GM18505 (cell line): ENCODE measurements around the gene RAPGEF4.

Experiments used
- ATAC-seq: cut with Tn5 transposase; IDR thresholded peaks from one replicate; pipeline ENCODE4 v1.9.1; 2021; ENCODE audit not compliant: unreplicated experiment
- POLR2A ChIP-seq: IDR thresholded peaks from 4 replicates; pipeline ENCODE4 v1.6.1; 2011; ENCODE audit warnings: borderline replicate concordance; ENCODE audit not compliant: insufficient read depth, insufficient read length; ENCODE audit errors: extremely low read depth

The RAPGEF4 gene

GRCh38 chr2:172926785-172927640 lies 191.4 kb downstream of the RAPGEF4 start:
- ATAC-seq, result no peak
- TF ChIP-seq POLR2A, result no peak

GRCh38 chr2:172927641-172928357 lies 192.2 kb downstream of the RAPGEF4 start:
- TF ChIP-seq POLR2A, result no peak
- ATAC-seq, result no peak

DNA sequence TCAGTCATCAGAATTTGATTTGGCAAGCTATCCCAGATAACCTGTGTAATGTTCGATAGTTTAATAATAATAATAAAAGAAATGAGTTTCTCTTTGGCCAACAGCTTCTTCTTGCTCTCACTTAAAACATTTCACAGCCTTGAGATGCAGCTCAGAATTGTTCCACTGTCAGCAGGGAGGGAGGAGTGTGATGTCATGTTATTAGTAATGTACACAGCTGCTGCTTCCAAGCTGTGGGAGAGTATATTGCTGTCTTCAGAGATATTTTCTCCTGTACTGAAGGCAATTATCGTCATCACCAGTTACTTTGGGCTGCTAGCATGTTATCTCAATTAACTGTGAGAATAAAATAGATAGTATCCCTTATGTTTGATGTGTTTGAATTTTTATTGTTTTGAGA lies 193.1 kb downstream of the RAPGEF4 start:
- TF ChIP-seq POLR2A, result no peak
- ATAC-seq, result no peak

DNA sequence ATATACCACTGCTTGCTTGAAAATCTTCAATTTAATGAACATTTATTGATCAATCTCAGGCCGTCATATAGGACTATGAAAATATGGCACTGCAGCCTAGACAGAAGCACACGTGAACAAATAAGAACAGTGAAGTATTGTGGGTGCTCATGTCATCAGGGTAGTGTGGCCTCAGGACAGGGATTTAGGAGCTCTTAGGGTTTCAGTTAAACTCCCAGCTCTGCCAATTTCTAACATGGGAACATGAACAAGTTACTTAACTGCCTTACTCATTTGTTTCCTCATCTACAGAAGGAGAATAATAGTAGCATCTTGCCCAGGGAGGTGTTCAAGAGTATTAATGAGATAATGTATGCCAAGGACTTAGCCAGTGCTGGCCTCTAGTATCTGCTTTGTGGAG lies 194.0 kb downstream of the RAPGEF4 start:
- no peak for TF ChIP-seq POLR2A
- no peak for ATAC-seq

DNA sequence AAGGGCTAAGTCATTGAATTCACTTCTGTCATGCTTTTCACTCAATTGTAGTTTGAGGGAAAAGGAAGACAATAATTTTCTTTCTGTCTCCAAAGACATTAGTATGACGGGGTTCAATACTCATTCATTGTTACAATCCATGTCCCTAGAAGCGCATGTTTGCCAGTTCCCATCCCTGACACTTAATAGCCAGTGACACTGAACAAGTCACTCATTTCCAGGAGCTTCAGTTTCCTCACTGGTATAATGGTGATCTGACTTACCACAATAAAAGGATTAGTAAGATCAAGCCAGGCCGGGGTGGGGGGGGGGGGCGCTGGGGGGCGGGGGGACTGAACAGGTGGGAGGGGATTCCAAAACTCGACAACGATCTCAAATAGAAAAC lies 195.2 kb downstream of the RAPGEF4 start:
- no peak for TF ChIP-seq POLR2A

DNA sequence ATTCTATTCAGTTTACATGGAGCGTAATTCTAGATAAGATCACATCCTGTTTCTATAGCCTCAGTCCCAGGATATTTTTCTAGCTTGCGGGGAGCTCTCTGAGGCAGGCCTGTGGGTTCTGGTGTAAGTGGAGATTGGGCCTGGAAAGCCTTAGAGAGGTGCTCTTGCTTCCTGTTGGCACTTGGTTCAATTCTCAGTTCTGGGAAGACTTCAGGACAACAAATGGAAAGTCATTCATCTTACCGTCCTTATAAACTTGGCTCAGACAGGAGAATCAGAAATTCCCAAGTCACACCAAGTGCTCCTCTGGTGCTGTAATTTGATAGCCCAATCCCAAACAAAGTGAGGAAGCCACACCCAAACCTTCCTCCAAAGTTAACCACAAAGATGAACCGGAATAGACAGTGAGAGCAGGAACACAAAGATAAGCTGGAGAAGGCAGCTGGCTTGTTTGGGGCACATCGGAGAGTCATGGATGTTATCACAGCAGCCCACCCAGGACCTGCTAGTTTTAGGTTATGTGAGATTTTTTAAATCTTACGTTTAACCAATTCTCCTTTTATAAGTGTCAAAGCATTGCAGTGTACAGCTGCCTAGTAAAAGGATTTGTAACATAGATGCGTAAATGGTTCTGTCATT lies 195.7 kb downstream of the RAPGEF4 start:
- TF ChIP-seq POLR2A, result no peak
- ATAC-seq, result no peak

More for the DNA sequence above, 195.2 kb downstream of the RAPGEF4 start:
- ATAC-seq, result no peak

DNA sequence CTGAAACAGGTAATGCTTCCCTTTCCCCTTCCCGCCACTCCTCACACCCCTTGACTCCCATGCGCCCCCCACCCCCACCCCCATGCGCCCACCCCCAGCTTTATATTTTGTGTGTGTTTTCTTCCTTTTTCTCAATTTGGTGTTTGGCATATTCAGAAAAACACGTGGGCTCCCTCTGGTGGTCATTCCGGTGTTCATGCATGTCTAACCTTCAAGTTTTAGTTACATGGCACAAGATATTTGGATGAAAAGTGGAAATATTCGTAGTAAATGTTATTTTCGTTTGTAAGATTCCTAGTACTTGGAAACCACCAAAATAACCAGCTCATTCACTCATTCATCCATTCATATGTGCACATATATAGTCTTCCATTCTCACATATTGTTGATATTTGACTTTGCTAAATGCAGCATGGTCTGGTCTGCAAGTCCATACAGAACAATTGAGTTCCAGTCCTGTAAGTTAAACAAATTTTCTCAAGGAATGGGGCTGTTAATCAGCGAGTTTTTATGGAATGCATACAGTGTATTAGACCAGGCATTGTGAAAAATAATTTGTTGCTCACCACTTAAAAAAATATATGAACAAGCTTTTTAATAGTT lies 196.4 kb downstream of the RAPGEF4 start:
- TF ChIP-seq POLR2A, result no peak
- ATAC-seq, result no peak

- ATAC-seq, result no peak
- no peak for TF ChIP-seq POLR2A
Measured at GRCh38 chr2:172937884-172938712, 202.5 kb downstream of the RAPGEF4 start.

DNA sequence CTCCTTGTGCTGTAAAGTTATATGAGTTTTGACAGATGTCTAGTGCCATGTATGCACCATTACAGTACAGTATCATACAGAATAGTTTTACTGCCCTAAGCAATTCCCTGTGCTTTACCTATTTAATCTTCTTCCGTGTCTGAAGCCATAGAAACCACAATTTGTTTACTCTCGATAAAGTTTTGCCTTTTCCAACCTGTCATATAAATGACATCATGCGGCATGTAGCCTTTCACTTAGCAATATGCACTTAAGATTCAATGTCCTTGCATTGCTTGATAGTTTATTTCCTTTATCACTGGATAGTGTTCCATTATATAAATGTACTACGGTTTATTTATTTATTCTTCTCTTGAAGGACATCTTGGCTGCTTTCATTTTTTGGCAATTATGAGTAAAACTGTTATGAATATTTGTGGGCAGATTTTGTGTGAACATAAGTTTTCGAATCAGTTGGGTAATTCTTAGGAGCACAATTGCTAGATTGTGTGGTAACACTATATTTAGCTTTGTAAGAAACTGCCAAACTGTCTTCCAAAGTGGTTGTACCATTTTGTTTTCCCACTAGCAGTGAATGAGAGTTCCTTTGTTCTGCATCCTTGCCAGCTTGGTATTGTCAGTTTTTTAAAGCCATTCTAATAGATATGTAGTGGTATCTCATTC lies 203.2 kb downstream of the RAPGEF4 start:
- no peak for ATAC-seq
- TF ChIP-seq POLR2A, result no peak

DNA sequence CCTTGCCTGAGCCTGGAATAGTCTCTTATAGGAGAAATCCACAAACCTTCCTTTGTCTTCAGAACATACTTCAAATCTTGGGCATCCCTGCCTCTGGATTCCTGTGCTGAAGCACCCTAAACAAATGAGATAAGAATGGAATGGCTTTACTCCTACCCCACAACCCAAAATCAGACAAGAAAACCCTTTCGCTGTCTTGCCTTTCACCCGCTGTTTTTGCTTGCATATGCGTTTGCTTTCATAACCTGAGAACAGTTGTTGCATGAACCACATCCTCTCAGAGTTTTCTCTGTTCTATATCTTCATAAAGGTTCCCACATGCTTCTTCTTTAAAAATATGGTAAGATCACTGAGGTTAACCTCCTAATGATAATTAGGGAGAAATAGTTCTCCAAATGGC lies 207.9 kb downstream of the RAPGEF4 start:
- no peak for ATAC-seq
- TF ChIP-seq POLR2A, result no peak

DNA sequence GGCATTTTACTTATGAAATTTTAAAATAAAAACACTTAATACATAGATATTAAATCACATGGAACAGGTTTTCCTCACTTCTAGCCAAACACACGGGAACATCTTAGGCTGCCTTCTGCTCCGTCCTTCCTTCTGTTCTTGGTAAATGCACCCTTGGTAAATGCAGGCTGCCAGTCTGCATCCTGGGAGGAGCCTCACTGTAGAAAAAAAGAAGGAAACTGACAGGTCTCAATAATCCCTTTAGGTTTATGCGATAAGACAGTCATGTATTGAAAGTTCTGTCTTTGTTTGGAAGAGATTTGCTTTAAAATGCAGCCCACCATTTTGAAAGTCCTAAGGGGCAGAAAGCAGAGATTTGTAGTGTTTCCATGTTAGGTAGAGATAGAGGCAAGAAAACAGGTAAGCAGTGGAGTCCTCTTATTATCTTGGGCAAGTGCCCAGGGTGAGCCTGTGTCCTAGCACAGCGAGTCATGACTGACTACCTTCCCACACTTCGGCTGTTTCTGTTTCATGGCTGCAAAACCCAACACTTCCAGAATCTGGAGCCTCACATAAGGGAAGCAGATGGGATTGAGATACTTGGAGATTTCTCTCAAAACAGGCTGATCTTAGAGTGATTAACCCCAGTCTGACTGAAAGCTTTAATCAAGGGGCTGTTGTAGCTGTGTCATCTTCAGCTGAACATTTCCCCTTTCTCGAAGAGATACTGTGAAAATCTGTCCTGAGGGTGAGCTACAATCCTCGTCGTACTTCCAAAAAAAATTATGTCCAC lies 208.6 kb downstream of the RAPGEF4 start:
- ATAC-seq, result no peak

More for the DNA sequence above, 208.6 kb downstream of the RAPGEF4 start:
- TF ChIP-seq POLR2A, result no peak
